Stimulated activated CD4-positive, alpha-beta T cell treated with anti-CD3 and anti-CD28 coated beads, Interleukin-4, amount 100 ng/mL, for 24 hours (primary cell): ENCODE data around the gene LIPT1.
"Not testable (repeated sequence)": the region's sequence is repeated elsewhere in the genome, so short reads cannot be mapped to it uniquely, and the experiment has no call there.

Source experiments
- DNase-seq: peaks from one replicate; pipeline ENCODE4 v3.0.0-alpha.2; 2020

The LIPT1 gene

DNA sequence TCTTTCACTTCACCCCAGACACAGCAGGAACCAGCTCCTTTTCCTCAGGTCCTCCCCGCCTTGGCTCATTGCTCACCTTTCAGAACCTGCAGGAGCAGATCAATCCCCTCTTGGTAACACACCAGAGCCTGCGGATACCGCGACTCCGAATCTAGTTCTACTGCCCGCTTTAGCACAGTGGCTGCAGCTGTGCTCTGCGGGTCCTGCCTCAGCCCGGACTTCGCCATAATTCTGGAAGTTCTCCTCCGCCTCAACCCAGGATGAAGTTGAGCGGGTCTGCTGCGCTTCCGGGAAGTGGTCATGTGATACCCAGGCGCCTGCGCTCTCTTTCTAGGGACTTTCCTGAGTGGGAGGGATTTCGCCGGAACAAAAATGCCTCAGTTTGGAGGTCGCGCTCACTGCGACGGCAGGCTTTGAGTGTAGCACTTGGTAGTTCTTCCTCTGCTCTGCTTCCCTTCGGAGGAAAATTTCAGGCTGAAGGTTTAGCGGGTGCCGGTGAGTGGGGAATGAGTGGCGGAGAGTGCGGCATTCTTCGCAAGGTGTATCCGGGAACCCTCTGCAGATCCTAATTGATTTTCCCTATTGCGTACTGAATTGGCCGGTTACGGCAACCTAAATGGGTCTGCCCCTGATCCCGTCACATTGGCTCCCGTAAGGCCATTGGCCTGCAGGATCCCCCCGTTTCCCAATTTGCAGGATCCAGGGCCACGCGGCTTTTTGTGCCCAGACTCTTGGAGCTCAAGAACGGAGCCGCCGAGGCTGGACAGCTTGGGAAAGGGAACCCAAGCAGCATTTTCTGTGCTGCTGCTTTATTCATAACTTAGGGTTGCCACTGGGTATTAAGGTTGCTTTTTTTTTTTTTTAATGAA lies 26.2 kb downstream of the LIPT1 start, which contains the start of the genes MITD1 and MRPL30:
MITD1 (minus strand) TSS at position 304 of the 869 bp plus-strand sequence; CDS start at position 227, 77 bp downstream.
MRPL30 (plus strand) TSS at position 430 of the 869 bp plus-strand sequence. CDS start 5,020 bp downstream, outside the sequence.
- peak; percentile 91 for DNase-seq

DNA sequence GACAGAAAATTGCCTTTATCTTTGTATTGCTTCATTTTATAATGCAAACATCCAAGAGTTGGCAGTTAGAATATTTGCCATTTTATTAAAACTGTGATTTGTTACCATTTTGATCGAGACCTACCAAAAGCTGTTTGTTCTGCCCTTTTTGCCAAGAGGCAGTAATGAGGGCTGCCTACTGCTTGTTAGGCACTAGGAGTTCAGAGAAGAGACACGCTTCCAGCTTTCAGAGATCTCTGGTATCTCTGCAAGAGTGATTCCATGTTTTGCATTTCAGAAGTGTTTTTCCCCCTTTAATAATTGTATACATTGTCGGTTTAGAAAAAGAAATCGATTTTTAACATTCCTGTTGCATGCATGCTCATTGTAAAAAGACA lies 26.8 kb downstream of the LIPT1 start:
- DNase-seq: no peak

DNA sequence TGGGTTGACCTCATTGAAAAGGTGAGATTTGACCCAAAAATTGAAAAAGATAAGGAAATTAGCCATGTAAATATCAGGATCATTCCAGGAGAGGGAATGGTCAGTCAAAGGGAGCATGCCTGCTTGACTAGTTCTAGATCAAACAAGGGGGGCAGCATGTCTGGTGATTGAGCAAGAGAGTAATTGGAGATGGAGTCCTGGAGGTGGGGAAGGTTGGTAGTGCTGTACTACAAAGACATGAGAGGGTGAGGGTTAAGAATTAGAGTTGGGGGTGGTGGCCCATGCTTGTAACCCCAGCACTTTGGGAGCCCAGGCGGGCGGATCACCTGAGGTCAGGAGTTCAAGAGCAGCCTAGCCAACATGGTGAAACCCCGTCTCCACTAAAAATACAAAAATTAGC lies 28.3 kb downstream of the LIPT1 start:
- no peak for DNase-seq

- no peak for DNase-seq
Measured at GRCh38 chr2:99184811-99185210, 30.0 kb downstream of the LIPT1 start.

DNA sequence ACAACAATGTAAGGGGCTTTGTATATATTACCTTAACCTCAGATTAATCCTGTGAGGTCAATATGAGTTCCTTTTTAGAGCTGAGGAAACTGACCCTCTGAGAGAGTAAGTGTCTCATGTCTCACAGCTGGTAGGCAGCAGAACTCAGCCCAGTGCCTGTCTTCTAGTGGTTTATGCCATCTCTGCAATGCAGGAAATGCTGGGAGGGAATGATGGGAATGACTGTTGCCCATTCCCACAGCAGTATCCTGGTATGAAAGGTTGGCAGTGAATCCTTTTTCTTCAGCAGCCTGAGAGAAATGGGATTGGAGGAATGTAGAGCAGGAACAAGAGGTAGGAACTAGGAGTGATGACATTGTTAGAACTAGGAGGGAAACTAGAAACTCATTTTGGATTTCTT lies 32.2 kb downstream of the LIPT1 start:
- no peak for DNase-seq

GRCh38 chr2:99188357-99188756 lies 33.6 kb downstream of the LIPT1 start:
- no peak for DNase-seq

GRCh38 chr2:99190548-99190947 lies 35.8 kb downstream of the LIPT1 start:
- DNase-seq: no peak

GRCh38 chr2:99192364-99192763 lies 37.6 kb downstream of the LIPT1 start:
- DNase-seq: not testable (repeated sequence)

GRCh38 chr2:99198103-99198841 lies 43.5 kb downstream of the LIPT1 start:
- no peak for DNase-seq

- no peak for DNase-seq
Measured at GRCh38 chr2:99200076-99200800, 45.5 kb downstream of the LIPT1 start.

DNA sequence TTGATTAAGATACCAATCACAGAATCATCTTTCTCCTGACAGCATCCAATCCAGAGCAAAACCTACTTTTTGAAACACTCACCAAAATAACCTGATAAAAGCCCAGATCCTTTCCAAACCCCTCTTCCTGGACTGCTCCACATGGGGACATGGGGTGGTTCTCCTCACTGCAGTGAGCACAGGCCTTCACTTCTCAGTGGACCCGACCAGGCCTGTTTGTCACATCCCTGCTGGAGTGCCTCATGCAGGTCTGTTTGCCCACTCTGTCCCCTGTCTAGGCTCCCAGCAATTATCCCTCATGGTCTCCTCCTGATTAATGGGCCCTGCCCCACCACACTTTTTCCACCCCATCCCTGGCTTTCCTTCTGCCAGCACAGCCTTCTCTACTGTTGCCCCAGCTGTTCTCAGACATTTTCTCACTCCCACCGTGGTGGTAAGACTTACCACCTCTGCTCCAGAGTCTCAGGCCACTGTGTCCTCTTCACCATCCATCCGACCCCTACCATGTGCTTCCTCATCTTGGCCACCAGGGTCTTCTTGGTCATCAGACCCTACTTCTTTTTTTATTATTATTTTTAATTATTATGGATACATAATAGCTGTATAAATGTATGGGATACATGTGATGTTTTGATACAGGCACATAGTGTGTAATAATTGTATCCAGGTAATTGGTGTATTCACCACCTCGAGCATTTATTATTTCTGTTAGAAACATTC lies 47.4 kb downstream of the LIPT1 start:
- no peak for DNase-seq

- DNase-seq: no peak
Measured at GRCh38 chr2:99205491-99205890, 50.7 kb downstream of the LIPT1 start.
